Neuronal stem cell (in vitro differentiated cells): Measurements from ENCODE around the gene C17orf100.
A peak's percentile ranks its signal among the peaks of the same experiment; 100 is the strongest.
"Not testable (repeated sequence)": the region's sequence is repeated elsewhere in the genome, so short reads cannot be mapped to it uniquely, and the experiment has no call there.

Experiments used
- DNase-seq: peaks from one replicate; pipeline ENCODE4 v3.0.0-alpha.2; 2013; ENCODE audit warnings: low spot score
- H2AFZ ChIP-seq: one replicate; pipeline ENCODE4 v1.6.1; 2013; ENCODE audit warnings: mild to moderate bottlenecking, low read length, inconsistent platforms
- H2AK5ac ChIP-seq: 2 replicates; pipeline ENCODE4 v1.6.1; 2013; ENCODE audit warnings: low read depth, mild to moderate bottlenecking, inconsistent platforms, low read length, moderate library complexity, mixed read lengths
- H2BK120ac ChIP-seq: 2 replicates; pipeline ENCODE4 v1.6.1; 2013; ENCODE audit warnings: low read depth, mild to moderate bottlenecking, inconsistent platforms, low read length, moderate library complexity, mixed read lengths
- H2BK12ac ChIP-seq: one replicate; pipeline ENCODE4 v1.6.1; 2013; ENCODE audit warnings: low read length, inconsistent platforms
- H2BK15ac ChIP-seq: 2 replicates; pipeline ENCODE4 v1.6.1; 2013; ENCODE audit warnings: mild to moderate bottlenecking, low read length, inconsistent platforms, mixed read lengths
- H2BK5ac ChIP-seq: one replicate; pipeline ENCODE4 v1.6.1; 2013; ENCODE audit warnings: inconsistent platforms, mild to moderate bottlenecking, low read length, moderate library complexity
- H3K14ac ChIP-seq: one replicate; pipeline ENCODE4 v1.6.1; 2013; ENCODE audit warnings: low read length, inconsistent platforms
- H3K18ac ChIP-seq: 2 replicates; pipeline ENCODE4 v1.6.1; 2013; ENCODE audit warnings: low read length, inconsistent platforms
- H3K23ac ChIP-seq: 2 replicates; pipeline ENCODE4 v1.6.1; 2013; ENCODE audit warnings: low read depth, mild to moderate bottlenecking, mixed read lengths, low read length, inconsistent platforms; ENCODE audit not compliant: poor library complexity
- H3K27ac ChIP-seq: replicated peaks from 3 replicates; pipeline ENCODE4 v1.5.1; 2013; ENCODE audit warnings: low read length, inconsistent platforms
- H3K27me3 ChIP-seq, 3 experiments: 2 replicates each; pipeline ENCODE4 v1.6.1; 2013; ENCODE audit warnings: low read length in 3 of 3, mild to moderate bottlenecking in 2 of 3, inconsistent platforms in 1 of 3, low read depth in 1 of 3, mixed read lengths in 1 of 3, moderate library complexity in 1 of 3; ENCODE audit not compliant: control insufficient read depth in 3 of 3, insufficient read depth in 3 of 3
- H3K36me3 ChIP-seq, 2 donors: replicated peaks in 1 of 2; 2 replicates each; pipeline ENCODE4 v1.6.1; 2013; ENCODE audit warnings: low read length in 2 of 2; ENCODE audit not compliant: control insufficient read depth in 2 of 2, insufficient read depth in 2 of 2
- H3K4ac ChIP-seq: 2 replicates; pipeline ENCODE4 v1.6.1; 2013; ENCODE audit warnings: inconsistent platforms, mild to moderate bottlenecking, low read length, moderate library complexity
- H3K4me1 ChIP-seq, 2 donors: 1 replicate in 1 of 2; 2 replicates in 1 of 2; pipeline ENCODE4 v1.6.1; 2013; ENCODE audit warnings: low read length in 2 of 2, low read depth in 1 of 2; ENCODE audit not compliant: control insufficient read depth in 2 of 2, insufficient read depth in 1 of 2
- H3K4me2 ChIP-seq: one replicate; pipeline ENCODE4 v1.6.1; 2013; ENCODE audit warnings: mild to moderate bottlenecking, low read length, inconsistent platforms; ENCODE audit not compliant: insufficient read depth, poor library complexity, severe bottlenecking
- H3K4me3 ChIP-seq, 2 donors: 2 replicates each; pipeline ENCODE4 v1.5.1; 2013; ENCODE audit warnings: low read length in 2 of 2, mild to moderate bottlenecking in 2 of 2, inconsistent platforms in 1 of 2, moderate library complexity in 1 of 2
- H3K79me1 ChIP-seq: one replicate; pipeline ENCODE4 v1.6.1; 2013; ENCODE audit warnings: low read depth, mild to moderate bottlenecking, inconsistent platforms, low read length, moderate library complexity
- H3K9ac ChIP-seq: one replicate; pipeline ENCODE4 v1.6.1; 2013; ENCODE audit warnings: mild to moderate bottlenecking, low read depth, low read length, inconsistent platforms; ENCODE audit not compliant: poor library complexity
- H3K9me3 ChIP-seq, 2 donors: replicated peaks in 1 of 2; 2 replicates each; pipeline versions ENCODE3 to v1.6.1; 2013; ENCODE audit warnings: low read length in 2 of 2, mild to moderate bottlenecking in 2 of 2, inconsistent platforms in 1 of 2, low read depth in 1 of 2, mixed read lengths in 1 of 2, moderate library complexity in 1 of 2; ENCODE audit not compliant: control insufficient read depth in 2 of 2, insufficient read depth in 1 of 2
- H4K8ac ChIP-seq: one replicate; pipeline ENCODE4 v1.6.1; 2013; ENCODE audit warnings: low read depth, mild to moderate bottlenecking, inconsistent platforms, low read length, moderate library complexity
- H4K91ac ChIP-seq: one replicate; pipeline ENCODE4 v1.6.1; 2013; ENCODE audit warnings: low read length, low read depth, mild to moderate bottlenecking, inconsistent platforms; ENCODE audit not compliant: poor library complexity
- WGBS, 2 donors: extraction: QIAGEN DNeasy Blood & Tissue Kit; methylation state at CpG; one replicate each; pipeline ENCODE4 v1.1.7; 2013; ENCODE audit warnings: missing lambda C conversion rate in 2 of 2, mixed read lengths in 1 of 2; ENCODE audit not compliant: insufficient read length in 2 of 2, insufficient replicate concordance in 1 of 2; ENCODE audit errors: extremely low coverage in 2 of 2; 5-methylcytosine and 5-hydroxymethylcytosine counted together

Gene C17orf100

GRCh38 chr17:6655732-6656361, 4.3 kb downstream of the C17orf100 start:
- H2AFZ ChIP-seq = peak overlapping the region; percentile 79
- not testable (repeated sequence) for H3K36me3 ChIP-seq, H3K9ac ChIP-seq, H3K4ac ChIP-seq, H2AK5ac ChIP-seq, H2BK5ac ChIP-seq, H2BK12ac ChIP-seq, H3K27ac ChIP-seq, H3K14ac ChIP-seq, H3K18ac ChIP-seq, H4K8ac ChIP-seq, H4K91ac ChIP-seq, H2BK15ac ChIP-seq, DNase-seq, H2BK120ac ChIP-seq, H3K9me3 ChIP-seq, H3K23ac ChIP-seq, H3K79me1 ChIP-seq
- peaks cover 0 to 53% (median 32%) of the 10 kb centered on the region in 3 experiments for H3K27me3 ChIP-seq
- peak overlapping the region; percentile 15 to 66 for H3K4me3 ChIP-seq
- WGBS, 2 donors = no CpG with 5 or more reads among the region's 41 CpGs
- H3K4me1 ChIP-seq = peaks cover 19 to 27% of the 10 kb centered on the region in 2 donors
- peak overlapping the region; percentile 72 for H3K4me2 ChIP-seq

GRCh38 chr17:6656797-6657632, 5.5 kb downstream of the C17orf100 start:
- H3K36me3 ChIP-seq, H2BK120ac ChIP-seq, H3K9me3 ChIP-seq, DNase-seq, H4K8ac ChIP-seq, H2BK15ac ChIP-seq, H3K23ac ChIP-seq, H2BK5ac ChIP-seq, H4K91ac ChIP-seq, H3K79me1 ChIP-seq, H3K9ac ChIP-seq, H2BK12ac ChIP-seq, H3K4ac ChIP-seq, H3K27ac ChIP-seq: not testable (repeated sequence)
- WGBS, 2 donors = no CpG with 5 or more reads among the region's 55 CpGs
- peaks cover 15 to 22% of the 10 kb centered on the region in 2 donors for H3K4me1 ChIP-seq
- H3K14ac ChIP-seq = peak overlapping the region; percentile 15
- H2AK5ac ChIP-seq = peak overlapping the region; percentile 67
- H3K4me2 ChIP-seq = peak overlapping the region; percentile 61
- peaks cover 0 to 63% (median 32%) of the 10 kb centered on the region in 3 experiments for H3K27me3 ChIP-seq
- H2AFZ ChIP-seq = peak overlapping the region; percentile 79
- peak overlapping the region; percentile 35 to 65 for H3K4me3 ChIP-seq
- H3K18ac ChIP-seq = peak overlapping the region; percentile 84

- Histone ChIP-seq H2BK120ac (no peak overlapping the region), H2BK12ac (no peak overlapping the region), H2AFZ (peak overlapping the region; percentile 79), H3K9me3 (no peaks in the 10 kb centered on the region), H4K8ac (no peak overlapping the region), H3K79me1 (no peaks in the 10 kb centered on the region), H4K91ac (no peak overlapping the region), H3K4me2 (peak overlapping the region; percentile 24), H3K27me3 (peaks cover 0 to 70% (median 32%) of the 10 kb centered on the region in 3 experiments), H3K36me3 (no peaks in the 10 kb centered on the region), H3K23ac (no peak overlapping the region), H3K4me1 (peaks cover 12 to 20% of the 10 kb centered on the region in 2 donors), H3K9ac (no peak overlapping the region), H2AK5ac (peak overlapping the region; percentile 67), H3K4me3 (peak overlapping the region in 1 of 2 donors; percentile 35), H3K18ac (peak overlapping the region; percentile 84), H3K27ac (no peak overlapping the region), H3K4ac (no peak overlapping the region), H3K14ac (no peak overlapping the region), H2BK15ac (no peak overlapping the region), H2BK5ac (no peak overlapping the region)
- no CpG with 5 or more reads among the region's 18 CpGs for WGBS, 2 donors
- no peak for DNase-seq
Measured at GRCh38 chr17:6657633-6658287, 6.2 kb downstream of the C17orf100 start.

GRCh38 chr17:6658411-6658810, 6.8 kb downstream of the C17orf100 start:
- H3K27me3 ChIP-seq = peaks cover 0 to 72% (median 32%) of the 10 kb centered on the region in 3 experiments
- H3K23ac ChIP-seq, H2BK15ac ChIP-seq, H2AK5ac ChIP-seq, H4K8ac ChIP-seq, H3K4me3 ChIP-seq, H4K91ac ChIP-seq, H2BK5ac ChIP-seq, H2BK120ac ChIP-seq, H3K79me1 ChIP-seq, H3K4ac ChIP-seq, H3K27ac ChIP-seq, H3K14ac ChIP-seq, H3K9ac ChIP-seq, DNase-seq, H3K36me3 ChIP-seq, H3K9me3 ChIP-seq, H2BK12ac ChIP-seq, H3K4me2 ChIP-seq, H3K18ac ChIP-seq, H2AFZ ChIP-seq: not testable (repeated sequence)
- no CpG with 5 or more reads among the region's 5 CpGs for WGBS, 2 donors
- H3K4me1 ChIP-seq = peaks cover 12 to 19% of the 10 kb centered on the region in 2 donors
